ENCODE data around the gene TNNI2. TPM values are rescaled to one million over a fixed set of nuclear protein-coding genes. Genes with fewer than 3 reads are reported as not detected.

TNNI2 gene
- total RNA-seq, 1 donor from 2014 or later = 0.27 TPM

- Mint-ChIP-seq H3K36me3 (ENCODE audit: low read depth) (no peaks in the 10 kb centered on the region), H3K4me1 (ENCODE audit: low read depth) (no peaks in the 10 kb centered on the region), H3K9me3 (no peaks in the 10 kb centered on the region), H3K27ac (no peak overlapping the region), H3K4me3 (ENCODE audit: low read depth) (no peak overlapping the region), H3K27me3 (ENCODE audit: low read depth) (peaks cover 2% of the 10 kb centered on the region)
- intact Hi-C loops (cut with micrococcal nuclease) = loop anchor here (1.0 to 10.0 kb wide), 2 partner anchors 53 to 137 kb away; no protein-coding TSS in a partner anchor
- no peak for DNase-seq (ENCODE audit: low spot score)
Observed at GRCh38 chr11:1831338-1832210, 7.2 kb upstream of the TNNI2 start.

GRCh38 chr11:1832211-1832919 lies 6.4 kb upstream of the TNNI2 start:
- no peaks in the 10 kb centered on the region for H3K9me3 Mint-ChIP-seq
- peak; percentile 42 for DNase-seq (ENCODE audit: low spot score)

GRCh38 chr11:1832920-1833295 lies 5.9 kb upstream of the TNNI2 start:
- intact Hi-C loops (cut with micrococcal nuclease) = loop anchor here (1.0 to 10.0 kb wide), 2 partner anchors 52 to 139 kb away; no protein-coding TSS in a partner anchor
- no peaks in the 10 kb centered on the region for H3K36me3 Mint-ChIP-seq (ENCODE audit: low read depth)
- peaks cover 2% of the 10 kb centered on the region for H3K27me3 Mint-ChIP-seq (ENCODE audit: low read depth)
- no peak for DNase-seq (ENCODE audit: low spot score)
- no peaks in the 10 kb centered on the region for H3K9me3 Mint-ChIP-seq
- no peak overlapping the region for H3K27ac Mint-ChIP-seq
- H3K4me1 Mint-ChIP-seq (ENCODE audit: low read depth) = no peaks in the 10 kb centered on the region
- H3K4me3 Mint-ChIP-seq (ENCODE audit: low read depth) = no peak overlapping the region

More at GRCh38 chr11:1832211-1832919, 6.4 kb upstream of the TNNI2 start:
- Mint-ChIP-seq H3K4me1 (ENCODE audit: low read depth) (no peaks in the 10 kb centered on the region), H3K4me3 (ENCODE audit: low read depth) (no peak overlapping the region), H3K27me3 (ENCODE audit: low read depth) (peaks cover 2% of the 10 kb centered on the region), H3K36me3 (ENCODE audit: low read depth) (no peaks in the 10 kb centered on the region), H3K27ac (no peak overlapping the region)
- intact Hi-C loops (cut with micrococcal nuclease) = loop anchor here (1.0 to 10.0 kb wide), 2 partner anchors 52 to 138 kb away; no protein-coding TSS in a partner anchor

- intact Hi-C loops (cut with micrococcal nuclease) = loop anchor here (10.0 kb wide), 1 partner anchor 51 kb away; no protein-coding TSS in a partner anchor
- DNase-seq (ENCODE audit: low spot score) = no peak
- peaks cover 2% of the 10 kb centered on the region for H3K4me1 Mint-ChIP-seq (ENCODE audit: low read depth)
- H3K27me3 Mint-ChIP-seq (ENCODE audit: low read depth) = peaks cover 2% of the 10 kb centered on the region
- no peak overlapping the region for H3K4me3 Mint-ChIP-seq (ENCODE audit: low read depth)
- no peak overlapping the region for H3K27ac Mint-ChIP-seq
- H3K9me3 Mint-ChIP-seq = no peaks in the 10 kb centered on the region
- no peaks in the 10 kb centered on the region for H3K36me3 Mint-ChIP-seq (ENCODE audit: low read depth)
Observed at GRCh38 chr11:1834062-1834610, 4.6 kb upstream of the TNNI2 start.

GRCh38 chr11:1834779-1835670 lies 3.8 kb upstream of the TNNI2 start, which contains the start of gene SYT8:
Gene SYT8, plus strand, starts transcription at chr11:1834990. Its CDS starts 116 bp downstream, at chr11:1835106.
- Mint-ChIP-seq H3K36me3 (ENCODE audit: low read depth) (no peaks in the 10 kb centered on the region), H3K4me1 (ENCODE audit: low read depth) (peaks cover 6% of the 10 kb centered on the region)

GRCh38 chr11:1835671-1836010 lies 3.1 kb upstream of the TNNI2 start:
- Mint-ChIP-seq H3K36me3 (ENCODE audit: low read depth) (no peaks in the 10 kb centered on the region), H3K27me3 (ENCODE audit: low read depth) (peaks cover 2% of the 10 kb centered on the region), H3K4me1 (ENCODE audit: low read depth) (peaks cover 7% of the 10 kb centered on the region), H3K9me3 (no peaks in the 10 kb centered on the region), H3K4me3 (ENCODE audit: low read depth) (no peak overlapping the region), H3K27ac (no peak overlapping the region)
- no peak for DNase-seq (ENCODE audit: low spot score)
- intact Hi-C loops (cut with micrococcal nuclease) = loop anchor here (2.0 to 10.0 kb wide), 3 partner anchors 49 to 317 kb away; partner anchors contain the start of gene TNNT3

More at GRCh38 chr11:1834779-1835670, 3.8 kb upstream of the TNNI2 start, which contains the start of gene SYT8:
- no peak within 1 kb of the TSS for H3K27ac Mint-ChIP-seq
- no peak within 1 kb of the TSS for H3K4me3 Mint-ChIP-seq (ENCODE audit: low read depth)
- intact Hi-C loops (cut with micrococcal nuclease) = loop anchor here (5.0 to 10.0 kb wide), 2 partner anchors 50 to 317 kb away; no protein-coding TSS in a partner anchor
- no peaks in the 10 kb centered on the region for H3K9me3 Mint-ChIP-seq
- peaks cover 2% of the 10 kb centered on the region for H3K27me3 Mint-ChIP-seq (ENCODE audit: low read depth)
- DNase-seq (ENCODE audit: low spot score) = no peak

- H3K4me1 Mint-ChIP-seq (ENCODE audit: low read depth) = peaks cover 7% of the 10 kb centered on the region
- H3K9me3 Mint-ChIP-seq = no peaks in the 10 kb centered on the region
- no peak overlapping the region for H3K4me3 Mint-ChIP-seq (ENCODE audit: low read depth)
- intact Hi-C loops (cut with micrococcal nuclease) = loop anchor here (2.0 to 10.0 kb wide), 3 partner anchors 49 to 316 kb away; partner anchors contain the start of gene TNNT3
- H3K27ac Mint-ChIP-seq = no peak overlapping the region
- H3K27me3 Mint-ChIP-seq (ENCODE audit: low read depth) = peaks cover 2% of the 10 kb centered on the region
- no peaks in the 10 kb centered on the region for H3K36me3 Mint-ChIP-seq (ENCODE audit: low read depth)
- no peak for DNase-seq (ENCODE audit: low spot score)
Observed at GRCh38 chr11:1836011-1836945, 2.5 kb upstream of the TNNI2 start.

- intact Hi-C loops (cut with micrococcal nuclease) = loop anchor here (2.0 to 10.0 kb wide), 4 partner anchors 17 to 315 kb away; partner anchors contain the start of gene TNNT3
Observed at GRCh38 chr11:1837171-1838076, 1.4 kb upstream of the TNNI2 start.

GRCh38 chr11:1838077-1838425 lies 730 bp upstream of the TNNI2 start:
- Mint-ChIP-seq H3K27me3 (ENCODE audit: low read depth) (peaks cover 2% of the 10 kb centered on the region), H3K4me3 (ENCODE audit: low read depth) (no peak overlapping the region), H3K36me3 (ENCODE audit: low read depth) (no peaks in the 10 kb centered on the region), H3K9me3 (no peaks in the 10 kb centered on the region), H3K27ac (no peak overlapping the region), H3K4me1 (ENCODE audit: low read depth) (peaks cover 8% of the 10 kb centered on the region)
- no peak for DNase-seq (ENCODE audit: low spot score)
- intact Hi-C loops (cut with micrococcal nuclease) = loop anchor here (2.0 to 10.0 kb wide), 3 partner anchors 17 to 314 kb away; no protein-coding TSS in a partner anchor

More at GRCh38 chr11:1837171-1838076, 1.4 kb upstream of the TNNI2 start:
- Mint-ChIP-seq H3K4me3 (ENCODE audit: low read depth) (no peak overlapping the region), H3K27ac (no peak overlapping the region), H3K36me3 (ENCODE audit: low read depth) (no peaks in the 10 kb centered on the region), H3K4me1 (ENCODE audit: low read depth) (peaks cover 7% of the 10 kb centered on the region), H3K27me3 (ENCODE audit: low read depth) (peaks cover 2% of the 10 kb centered on the region), H3K9me3 (no peaks in the 10 kb centered on the region)
- peak; percentile 67 for DNase-seq (ENCODE audit: low spot score)

- Mint-ChIP-seq H3K9me3 (no peaks in the 10 kb centered on the region), H3K36me3 (ENCODE audit: low read depth) (no peaks in the 10 kb centered on the region), H3K4me1 (ENCODE audit: low read depth) (peaks cover 20% of the 10 kb centered on the region), H3K4me3 (ENCODE audit: low read depth) (no peak overlapping the region), H3K27ac (no peak overlapping the region), H3K27me3 (ENCODE audit: low read depth) (no peaks in the 10 kb centered on the region)
- intact Hi-C loops (cut with micrococcal nuclease) = loop anchor here (2.0 to 10.0 kb wide), 3 partner anchors 15 to 313 kb away; no protein-coding TSS in a partner anchor
- DNase-seq (ENCODE audit: low spot score) = no peak
Observed at GRCh38 chr11:1839204-1839923, 583 bp downstream of the TNNI2 start.

Data from activated T-helper 2 cell treated with anti-CD3 and anti-CD28 coated beads, Interferon-gamma antibody, Interleukin-2, Interleukin-4, amounts not matched to agents 10 μg/mL and 5 μg/mL and 100 μg/mL, durations not matched to agents 14 hours and 24 hours and 36 hours (primary cell).